Right ventricle myocardium superior (tissue), 1 donor: ENCODE results near the gene CACNG8. TPM values are rescaled to one million over a fixed set of nuclear protein-coding genes. Genes with fewer than 3 reads are reported as not detected.
"Not testable (repeated sequence)": the region's sequence is repeated elsewhere in the genome, so short reads cannot be mapped to it uniquely, and the experiment has no call there.

Experiments used
- ATAC-seq: fragments of 200-7000 bp; cut with Tn5 transposase; one replicate; pipeline ENCODE4 v1.9.1; 2020; ENCODE audit warnings: mild to moderate bottlenecking; ENCODE audit not compliant: poor library complexity
- DNase-seq: peaks from one replicate; pipeline ENCODE4 v3.0.0-alpha.2; 2020
- intact Hi-C: fragments of 100-400 bp; cut with DNase I; formaldehyde crosslinking; loops from one replicate; pipeline ENCODE4 v1.11.2; 2022
- total RNA-seq: library from RNA; stranded (reverse); fragmentation: NEBNext Ultra II Directional; extraction: Animal tissue kit (Norgen Biotek cat#: 25700); gene quantifications from one replicate; pipeline ENCODE4 v1.2.1, GENCODE V29; 2021
- donor health status: DM: no; HTN: yes; CAD: no; lungs with severe emphysema.

The CACNG8 gene
- total RNA-seq, 1 donor from 2014 or later = 0.03 TPM

GRCh38 chr19:54023191-54023590 is 60.5 kb downstream of the CACNG8 start:
- DNase-seq = no peak
- no peak for ATAC-seq
- intact Hi-C loops = loop anchor here (5.0 kb wide), 2 partner anchors 116 to 231 kb away; partner anchors contain the start of gene CACNG7

GRCh38 chr19:54024660-54025059 is 61.9 kb downstream of the CACNG8 start:
- no peak for DNase-seq
- intact Hi-C loops = loop anchor here (2.0 to 5.0 kb wide), 3 partner anchors 117 to 232 kb away; partner anchors contain the start of gene CACNG7
- ATAC-seq = no peak

GRCh38 chr19:54026656-54027055 is 63.9 kb downstream of the CACNG8 start:
- DNase-seq = no peak
- ATAC-seq = no peak
- intact Hi-C loops = no loop called here

- DNase-seq = no peak
- intact Hi-C loops = no loop called here
- no peak for ATAC-seq
Observed at GRCh38 chr19:54029301-54029700, 66.6 kb downstream of the CACNG8 start.

- ATAC-seq (no peak), DNase-seq (no peak)
- intact Hi-C loops = no loop called here
Observed at GRCh38 chr19:54029930-54030490, 67.3 kb downstream of the CACNG8 start.

GRCh38 chr19:54030895-54031586 is 68.3 kb downstream of the CACNG8 start:
- no peak for ATAC-seq
- DNase-seq = no peak
- intact Hi-C loops = no loop called here

- DNase-seq (no peak), ATAC-seq (no peak)
- intact Hi-C loops = no loop called here
Observed at GRCh38 chr19:54035215-54036178, 72.8 kb downstream of the CACNG8 start.

GRCh38 chr19:54036542-54036941 is 73.8 kb downstream of the CACNG8 start:
- intact Hi-C loops, ATAC-seq, DNase-seq: not testable (repeated sequence)

Other genes with a start within 250 kb of the CACNG8 start
- gene NLRP12, start 138.6 kb upstream of the CACNG8 start, total RNA-seq = 0.22 TPM
- 115 TPM for gene MYADM, start 95.1 kb upstream of the CACNG8 start, total RNA-seq
- gene PRKCG, start 80.7 kb upstream of the CACNG8 start, total RNA-seq = not detected
- gene CACNG7, start 53.7 kb upstream of the CACNG8 start, total RNA-seq = not detected
- not detected for gene CACNG6, start 28.7 kb downstream of the CACNG8 start, total RNA-seq
- not detected for gene VSTM1, start 101.0 kb downstream of the CACNG8 start, total RNA-seq
- not detected for gene TARM1, start 118.4 kb downstream of the CACNG8 start, total RNA-seq
- 0.54 TPM for gene OSCAR, start 137.9 kb downstream of the CACNG8 start, total RNA-seq
- 493 TPM for gene NDUFA3, start 139.9 kb downstream of the CACNG8 start, total RNA-seq
- gene TFPT, start 152.7 kb downstream of the CACNG8 start, total RNA-seq = 9.4 TPM
- 39.9 TPM for gene PRPF31, start 152.8 kb downstream of the CACNG8 start, total RNA-seq
- 17.6 TPM for gene CNOT3, start 174.8 kb downstream of the CACNG8 start, total RNA-seq
- 6.5 TPM for gene LENG1, start 196.8 kb downstream of the CACNG8 start, total RNA-seq
- 0.91 TPM for gene TMC4, start 210.2 kb downstream of the CACNG8 start, total RNA-seq
- 12.7 TPM for gene MBOAT7, start 226.6 kb downstream of the CACNG8 start, total RNA-seq
- 14.3 TPM for gene TSEN34, start 228.4 kb downstream of the CACNG8 start, total RNA-seq
- gene RPS9, start 237.9 kb downstream of the CACNG8 start, total RNA-seq = 651 TPM